ENCODE measurements around the gene MAMDC2.

GRCh38 chr9:70006306-70006705 is 37.3 kb upstream of the MAMDC2 start:
- TF ChIP-seq CTCF (conservative IDR thresholded peaks at IDR 0.05 in 1 of 2, IDR thresholded peaks at IDR 0.05 in 1 of 2; ENCODE audit: extremely low read depth in 1 of 2, insufficient read depth in 1 of 2, low read depth in 1 of 2, low read length in 2 of 2) (no peak), EZH2 (IDR thresholded peaks at IDR 0.05; ENCODE audit: borderline replicate concordance, low read length) (no peak)

All from mammary epithelial cell (primary cell).